Hepatocyte (in vitro differentiated cells): Measurements from ENCODE around the gene CD40. TPM values are rescaled to one million over a fixed set of nuclear protein-coding genes. Genes with fewer than 3 reads are reported as not detected.

ENCODE experiments used
- DNase-seq: peaks from one replicate; pipeline ENCODE4 v3.0.0-alpha.2; 2016; ENCODE audit warnings: low spot score
- H2AFZ ChIP-seq: fragments of 200-600 bp; sonication (generic); 2 replicates; pipeline ENCODE4 v1.6.0; 2016; ENCODE audit warnings: antibody characterized with exemption, mild to moderate bottlenecking
- H3K27ac ChIP-seq: fragments of 200-600 bp; sonication (generic); 2 replicates; pipeline ENCODE4 v1.5.1; 2016; ENCODE audit warnings: mild to moderate bottlenecking
- H3K27me3 ChIP-seq: fragments of 200-600 bp; sonication (generic); 2 replicates; pipeline ENCODE4 v1.6.1; 2016
- H3K36me3 ChIP-seq: fragments of 200-600 bp; sonication (generic); replicated peaks from 2 replicates; pipeline ENCODE4 v1.5.1; 2016; ENCODE audit warnings: low read depth; ENCODE audit not compliant: insufficient read depth
- H3K4me1 ChIP-seq: fragments of 200-600 bp; sonication (generic); 2 replicates; pipeline ENCODE4 v1.5.1; 2016; ENCODE audit warnings: mild to moderate bottlenecking, moderate library complexity; ENCODE audit not compliant: insufficient read depth
- H3K4me2 ChIP-seq: fragments of 200-600 bp; sonication (generic); 2 replicates; pipeline ENCODE4 v1.6.0; 2016
- H3K4me3 ChIP-seq: fragments of 200-600 bp; sonication (generic); 2 replicates; pipeline ENCODE4 v1.5.1; 2016; ENCODE audit warnings: mild to moderate bottlenecking
- H3K79me2 ChIP-seq: fragments of 200-600 bp; sonication (generic); 2 replicates; pipeline ENCODE4 v1.6.0; 2017; ENCODE audit warnings: mild to moderate bottlenecking
- H3K9me2 ChIP-seq: fragments of 200-600 bp; sonication (generic); replicated peaks from 2 replicates; pipeline ENCODE4 v1.6.0; 2017; ENCODE audit warnings: mild to moderate bottlenecking; ENCODE audit not compliant: insufficient read depth
- H3K9me3 ChIP-seq: fragments of 200-600 bp; sonication (generic); 2 replicates; pipeline ENCODE4 v1.5.1; 2016; ENCODE audit warnings: low read depth, mild to moderate bottlenecking
- H4K20me1 ChIP-seq: fragments of 200-600 bp; sonication (generic); 2 replicates; pipeline ENCODE4 v1.6.0; 2016; ENCODE audit warnings: mild to moderate bottlenecking; ENCODE audit not compliant: insufficient read depth, poor library complexity, severe bottlenecking
- EZH2 ChIP-seq: fragments of 200-600 bp; sonication (generic); IDR thresholded peaks from 2 replicates; pipeline ENCODE4 v1.6.1; 2016; ENCODE audit warnings: antibody characterized with exemption, mild to moderate bottlenecking, borderline replicate concordance
- EZH2phosphoT487 ChIP-seq: fragments of 200-600 bp; sonication (generic); IDR thresholded peaks from one replicate; pipeline ENCODE4 v1.6.1; 2018; ENCODE audit warnings: antibody characterized with exemption, mild to moderate bottlenecking, low read depth, moderate library complexity; ENCODE audit not compliant: unreplicated experiment, severe bottlenecking
- WGBS: methylation state at CpG from one replicate; pipeline ENCODE4 v1.1.6; 2016; ENCODE audit warnings: low lambda C conversion rate; ENCODE audit errors: missing lambda C conversion rate; 5-methylcytosine and 5-hydroxymethylcytosine counted together
- polyA plus RNA-seq: library from polyadenylated mRNA; unstranded; fragments of >200 nt; fragmentation: Nextera tagmentation; extraction: Ambion mirVana; gene quantifications from 2 replicates; pipeline ENCODE4 v1.2.1, GENCODE V29; 2016
- total RNA-seq: library from RNA; depleted of rRNA; stranded (reverse); fragments of >200 nt; gene quantifications from 2 replicates; pipeline ENCODE4 v1.2.3, GENCODE V29; 2014
- TF ChIP-seq, protein P1 (sequence below): fragments of 200-600 bp; sonication (generic); IDR thresholded peaks from 2 replicates; pipeline ENCODE4 v1.5.1; 2016; ENCODE audit warnings: antibody characterized with exemption, mild to moderate bottlenecking; ENCODE audit not compliant: poor library complexity

Gene CD40
- total and polyA plus RNA-seq, 2 experiments from 2014 or later = 3.2 to 8.0 TPM

- Histone ChIP-seq H3K9me2 (no peaks in the 10 kb centered on the region), H4K20me1 (peaks cover 100% of the 10 kb centered on the region), H3K36me3 (no peaks in the 10 kb centered on the region), H3K27ac (no peak overlapping the region), H3K79me2 (peaks cover 100% of the 10 kb centered on the region), H3K4me2 (peak overlapping the region; percentile 5), H2AFZ (no peak overlapping the region), H3K4me1 (peaks cover 40% of the 10 kb centered on the region), H3K9me3 (no peaks in the 10 kb centered on the region), H3K27me3 (no peaks in the 10 kb centered on the region), H3K4me3 (no peak overlapping the region)
- TF ChIP-seq EZH2phosphoT487 = no peak
- TF ChIP-seq EZH2 = no peak
- TF ChIP-seq, protein P1, sequence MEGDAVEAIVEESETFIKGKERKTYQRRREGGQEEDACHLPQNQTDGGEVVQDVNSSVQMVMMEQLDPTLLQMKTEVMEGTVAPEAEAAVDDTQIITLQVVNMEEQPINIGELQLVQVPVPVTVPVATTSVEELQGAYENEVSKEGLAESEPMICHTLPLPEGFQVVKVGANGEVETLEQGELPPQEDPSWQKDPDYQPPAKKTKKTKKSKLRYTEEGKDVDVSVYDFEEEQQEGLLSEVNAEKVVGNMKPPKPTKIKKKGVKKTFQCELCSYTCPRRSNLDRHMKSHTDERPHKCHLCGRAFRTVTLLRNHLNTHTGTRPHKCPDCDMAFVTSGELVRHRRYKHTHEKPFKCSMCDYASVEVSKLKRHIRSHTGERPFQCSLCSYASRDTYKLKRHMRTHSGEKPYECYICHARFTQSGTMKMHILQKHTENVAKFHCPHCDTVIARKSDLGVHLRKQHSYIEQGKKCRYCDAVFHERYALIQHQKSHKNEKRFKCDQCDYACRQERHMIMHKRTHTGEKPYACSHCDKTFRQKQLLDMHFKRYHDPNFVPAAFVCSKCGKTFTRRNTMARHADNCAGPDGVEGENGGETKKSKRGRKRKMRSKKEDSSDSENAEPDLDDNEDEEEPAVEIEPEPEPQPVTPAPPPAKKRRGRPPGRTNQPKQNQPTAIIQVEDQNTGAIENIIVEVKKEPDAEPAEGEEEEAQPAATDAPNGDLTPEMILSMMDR = no peak
- WGBS = 83% methylated on average over 6 of the region's 6 CpGs
- no peak for DNase-seq
These were observed 35.0 kb upstream of the CD40 start for GRCh38 chr20:46083101-46083500.

DNA sequence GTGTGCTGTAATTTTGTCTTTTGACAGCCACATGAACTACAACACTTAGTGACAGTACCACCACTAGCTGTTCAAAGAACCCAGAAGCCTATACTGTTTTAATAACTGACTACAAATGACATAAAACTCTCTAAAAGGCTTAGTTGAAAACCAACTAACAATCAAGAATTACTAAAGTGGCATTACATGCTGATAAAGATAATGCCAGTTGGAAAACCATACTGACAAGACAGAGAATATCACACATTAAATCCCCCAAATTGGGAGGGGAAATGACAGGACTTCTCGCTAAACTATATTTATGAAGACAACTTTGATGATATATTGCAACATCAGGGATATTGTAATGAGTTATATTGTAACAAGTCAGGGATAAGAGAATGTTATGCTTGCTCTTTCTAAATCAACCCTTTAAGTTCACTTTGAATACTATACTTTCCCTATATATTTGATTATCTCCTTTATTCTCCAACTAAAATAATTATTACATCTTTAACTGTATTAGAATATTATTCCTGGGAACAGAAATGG, 34.5 kb upstream of the CD40 start:
- WGBS = 92% methylated on average over 1 of the region's 1 CpG
- no peaks in the 10 kb centered on the region for H3K27me3 ChIP-seq
- H3K79me2 ChIP-seq = peaks cover 100% of the 10 kb centered on the region
- H3K9me3 ChIP-seq = no peaks in the 10 kb centered on the region
- no peak for TF ChIP-seq EZH2phosphoT487
- TF ChIP-seq, protein P1 = no peak
- H4K20me1 ChIP-seq = peaks cover 100% of the 10 kb centered on the region
- H3K27ac ChIP-seq = no peak overlapping the region
- H3K4me2 ChIP-seq = peak overlapping the region; percentile 5
- H3K4me1 ChIP-seq = peaks cover 43% of the 10 kb centered on the region
- H3K36me3 ChIP-seq = no peaks in the 10 kb centered on the region
- no peaks in the 10 kb centered on the region for H3K9me2 ChIP-seq
- no peak overlapping the region for H3K4me3 ChIP-seq
- DNase-seq = no peak
- H2AFZ ChIP-seq = no peak overlapping the region

DNA sequence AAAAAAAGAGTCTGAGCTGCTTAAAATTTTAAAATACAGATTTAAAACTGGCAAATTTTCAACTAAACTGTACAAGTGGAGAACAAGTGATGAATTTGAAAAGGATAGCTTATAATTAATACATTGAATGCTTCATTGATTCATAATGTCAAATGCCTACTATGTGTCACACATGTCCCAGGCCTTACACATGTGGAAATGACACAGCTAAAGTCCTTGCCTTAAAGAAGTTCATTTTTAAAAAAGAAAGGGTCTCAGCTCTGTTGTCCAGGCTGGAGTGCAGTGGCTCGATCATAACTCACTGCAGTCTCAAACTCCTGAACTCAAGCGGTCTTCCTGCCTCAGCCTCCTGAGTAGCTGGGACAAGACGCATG, 33.3 kb upstream of the CD40 start:
- Histone ChIP-seq H3K4me3 (no peak overlapping the region), H4K20me1 (peaks cover 96% of the 10 kb centered on the region), H3K79me2 (peaks cover 96% of the 10 kb centered on the region), H3K4me2 (peak overlapping the region; percentile 48), H2AFZ (no peak overlapping the region), H3K9me2 (no peaks in the 10 kb centered on the region), H3K27ac (peak overlapping the region; percentile 19), H3K36me3 (no peaks in the 10 kb centered on the region), H3K9me3 (no peaks in the 10 kb centered on the region), H3K4me1 (peaks cover 43% of the 10 kb centered on the region), H3K27me3 (no peaks in the 10 kb centered on the region)
- TF ChIP-seq EZH2 (no peak), EZH2phosphoT487 (no peak)
- TF ChIP-seq, protein P1 = no peak
- no peak for DNase-seq
- WGBS = 73% methylated on average over 3 of the region's 3 CpGs
